H1 (cell line): ENCODE results near the gene FTMT.

ENCODE experiments used
- GTF2F1 ChIP-seq: IDR thresholded peaks from 2 replicates; pipeline ENCODE4 v1.6.1; 2012; ENCODE audit warnings: low read depth, low read length, improper control_type of control experiment, borderline replicate concordance
- HDAC2 ChIP-seq, 2 experiments: fragments of 300-600 bp in 1 of 2; sonication (generic) in 1 of 2; IDR thresholded peaks; 2 replicates each; pipeline ENCODE4 v1.6.1; 2011 to 2012; ENCODE audit warnings: low read depth in 2 of 2, low read length in 2 of 2, mild to moderate bottlenecking in 2 of 2, moderate library complexity in 2 of 2, borderline replicate concordance in 1 of 2, inconsistent platforms in 1 of 2
- POLR2A ChIP-seq, 2 experiments: IDR thresholded peaks; 1 replicate in 1 of 2; 2 replicates in 1 of 2; pipeline ENCODE4 v1.6.1; 2011; ENCODE audit warnings: low read depth in 2 of 2, low read length in 2 of 2, mild to moderate bottlenecking in 2 of 2; ENCODE audit errors: control extremely low read depth in 1 of 2
- RBBP5 ChIP-seq: IDR thresholded peaks from 2 replicates; pipeline ENCODE4 v1.7.1; 2012; ENCODE audit warnings: low read depth, mild to moderate bottlenecking, inconsistent platforms, low read length, moderate library complexity, borderline replicate concordance

DNA sequence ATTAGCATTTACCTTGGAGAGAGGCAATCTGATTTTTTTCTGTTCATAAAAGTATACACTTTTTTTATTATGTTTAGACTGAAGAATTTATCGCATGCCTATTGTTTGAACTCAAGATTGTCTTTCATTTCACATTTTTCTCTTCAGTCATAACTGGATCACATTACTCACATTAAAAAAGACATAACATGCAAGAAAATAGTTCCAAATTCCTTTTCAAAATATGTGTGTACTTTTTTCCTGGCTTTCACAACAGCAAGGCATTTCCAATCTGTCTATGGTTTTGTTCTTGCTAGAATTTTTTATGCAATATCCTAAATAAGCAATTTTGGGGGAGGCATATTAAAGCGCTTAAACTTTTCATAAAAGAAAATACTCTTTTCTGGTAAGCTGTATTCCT lies 21.2 kb downstream of the FTMT start:
- TF ChIP-seq POLR2A (IDR thresholded peaks at IDR 0.05; ENCODE audit: control extremely low read depth in 1 of 2, low read depth in 2 of 2, low read length in 2 of 2) (no peak), GTF2F1 (no peak), RBBP5 (no peak), HDAC2 (IDR thresholded peaks at IDR 0.05; ENCODE audit: borderline replicate concordance in 1 of 2, low read depth in 2 of 2, low read length in 2 of 2) (no peak)
